Measurements from ENCODE around the gene CLDN11. TPM values are rescaled to one million over a fixed set of nuclear protein-coding genes. Genes with fewer than 3 reads are reported as not detected.

The CLDN11 gene
- polyA plus RNA-seq, 1 experiment: 5.6 TPM

DNA sequence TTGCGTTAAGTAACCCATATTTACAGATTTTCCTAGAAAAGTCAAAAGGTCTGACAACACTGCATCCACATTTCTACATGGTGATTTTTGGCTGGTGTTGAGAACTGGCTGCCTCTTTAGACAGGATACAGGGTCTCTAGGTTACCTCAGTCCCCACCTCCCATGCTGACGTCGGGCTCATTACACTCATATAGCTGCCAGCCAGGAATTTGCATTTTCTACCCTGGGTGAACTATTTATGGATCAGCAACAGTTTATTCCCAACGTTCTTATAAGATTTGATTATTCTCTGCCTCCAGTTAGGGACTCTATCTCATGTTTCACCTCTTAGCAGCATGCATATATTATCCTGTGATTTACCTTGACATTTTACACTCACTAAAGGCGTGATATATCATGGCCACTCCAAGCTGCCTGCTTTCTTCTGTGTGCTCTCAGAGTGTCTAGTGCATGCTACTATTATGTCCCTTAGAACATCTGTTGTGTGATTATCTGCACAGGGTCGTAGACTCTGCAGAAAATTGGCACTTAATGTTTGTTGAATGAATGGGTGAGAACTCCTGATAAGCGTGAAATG is 49.0 kb downstream of the CLDN11 start:
- POLR2A ChIA-PET: no interaction called here
- Histone ChIP-seq H3K27me3 (ENCODE audit: control insufficient read depth, insufficient read depth, low read length) (no peaks in the 10 kb centered on the region), H3K4me3 (ENCODE audit: low read depth, low read length) (no peak overlapping the region), H3K36me3 (ENCODE audit: control insufficient read depth, insufficient read depth, low read length) (no peaks in the 10 kb centered on the region)
- TF ChIP-seq, protein P1, sequence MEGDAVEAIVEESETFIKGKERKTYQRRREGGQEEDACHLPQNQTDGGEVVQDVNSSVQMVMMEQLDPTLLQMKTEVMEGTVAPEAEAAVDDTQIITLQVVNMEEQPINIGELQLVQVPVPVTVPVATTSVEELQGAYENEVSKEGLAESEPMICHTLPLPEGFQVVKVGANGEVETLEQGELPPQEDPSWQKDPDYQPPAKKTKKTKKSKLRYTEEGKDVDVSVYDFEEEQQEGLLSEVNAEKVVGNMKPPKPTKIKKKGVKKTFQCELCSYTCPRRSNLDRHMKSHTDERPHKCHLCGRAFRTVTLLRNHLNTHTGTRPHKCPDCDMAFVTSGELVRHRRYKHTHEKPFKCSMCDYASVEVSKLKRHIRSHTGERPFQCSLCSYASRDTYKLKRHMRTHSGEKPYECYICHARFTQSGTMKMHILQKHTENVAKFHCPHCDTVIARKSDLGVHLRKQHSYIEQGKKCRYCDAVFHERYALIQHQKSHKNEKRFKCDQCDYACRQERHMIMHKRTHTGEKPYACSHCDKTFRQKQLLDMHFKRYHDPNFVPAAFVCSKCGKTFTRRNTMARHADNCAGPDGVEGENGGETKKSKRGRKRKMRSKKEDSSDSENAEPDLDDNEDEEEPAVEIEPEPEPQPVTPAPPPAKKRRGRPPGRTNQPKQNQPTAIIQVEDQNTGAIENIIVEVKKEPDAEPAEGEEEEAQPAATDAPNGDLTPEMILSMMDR (IDR thresholded peaks at IDR 0.05; ENCODE audit: insufficient read depth, low read depth, low read length): no peak
- CTCF ChIA-PET: interaction anchor here (1.8 kb wide), 1 partner anchor 9 kb away, joined by 5 read pairs; no protein-coding TSS in a partner anchor
- no peak for DNase-seq (ENCODE audit: low read depth)

DNA sequence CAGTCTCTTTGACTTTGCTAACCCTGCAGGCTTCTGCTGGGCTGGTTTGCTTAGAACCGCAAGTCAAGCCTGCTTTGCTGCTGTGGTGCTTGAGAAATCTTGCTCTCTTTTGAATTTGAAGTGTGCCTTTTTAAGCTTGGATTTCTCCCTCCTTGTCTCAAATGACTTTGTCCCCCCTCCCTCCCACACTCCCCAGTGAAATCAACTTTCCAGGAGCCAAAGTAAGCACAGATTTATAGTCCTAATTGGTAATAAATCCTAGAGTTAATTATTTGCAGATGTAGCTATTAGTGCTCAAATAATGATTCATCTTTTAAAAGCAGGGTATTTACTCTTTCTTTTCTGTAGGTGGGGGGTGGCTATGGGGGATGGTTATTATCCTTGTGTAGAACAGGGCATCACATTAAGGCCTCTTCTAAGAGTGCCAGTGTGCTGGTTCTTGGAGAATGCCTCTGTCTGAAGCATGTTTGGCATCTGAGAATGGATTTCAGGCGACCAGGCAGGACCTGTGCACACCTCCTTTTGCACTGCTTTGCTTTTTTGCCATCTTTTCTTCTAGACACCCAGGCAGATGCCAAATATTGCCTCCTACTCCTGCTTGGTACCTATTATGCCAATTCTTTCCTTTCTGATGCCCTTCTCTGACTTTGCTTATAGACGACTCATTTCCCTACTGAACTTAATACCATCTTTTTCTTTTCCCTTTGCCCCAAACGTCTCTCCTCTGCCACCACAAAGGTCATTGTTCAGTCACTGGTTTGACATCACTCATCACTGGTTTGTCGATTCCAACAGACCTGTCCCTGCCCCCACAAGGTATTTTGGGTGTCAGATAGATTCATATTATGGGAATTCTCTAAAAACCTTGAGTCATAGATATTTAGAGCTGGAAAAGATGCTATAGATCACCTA is 50.7 kb downstream of the CLDN11 start:
- CTCF ChIA-PET: interaction anchor here (1.0 to 1.8 kb wide), 4 partner anchors 9 to 343 kb away, joined by 3 to 6 read pairs (median 4); no protein-coding TSS in a partner anchor
- Histone ChIP-seq H3K27me3 (ENCODE audit: control insufficient read depth, insufficient read depth, low read length) (no peaks in the 10 kb centered on the region), H3K36me3 (ENCODE audit: control insufficient read depth, insufficient read depth, low read length) (no peaks in the 10 kb centered on the region), H3K4me3 (ENCODE audit: low read depth, low read length) (no peak overlapping the region)
- TF ChIP-seq, protein P1 (IDR thresholded peaks at IDR 0.05; ENCODE audit: insufficient read depth, low read depth, low read length): no peak
- POLR2A ChIA-PET: interaction anchor here (0.6 kb wide), 3 partner anchors 62 to 379 kb away, joined by 3 to 15 read pairs (median 4); no protein-coding TSS in a partner anchor
- peak; percentile 91 for DNase-seq (ENCODE audit: low read depth)

DNA sequence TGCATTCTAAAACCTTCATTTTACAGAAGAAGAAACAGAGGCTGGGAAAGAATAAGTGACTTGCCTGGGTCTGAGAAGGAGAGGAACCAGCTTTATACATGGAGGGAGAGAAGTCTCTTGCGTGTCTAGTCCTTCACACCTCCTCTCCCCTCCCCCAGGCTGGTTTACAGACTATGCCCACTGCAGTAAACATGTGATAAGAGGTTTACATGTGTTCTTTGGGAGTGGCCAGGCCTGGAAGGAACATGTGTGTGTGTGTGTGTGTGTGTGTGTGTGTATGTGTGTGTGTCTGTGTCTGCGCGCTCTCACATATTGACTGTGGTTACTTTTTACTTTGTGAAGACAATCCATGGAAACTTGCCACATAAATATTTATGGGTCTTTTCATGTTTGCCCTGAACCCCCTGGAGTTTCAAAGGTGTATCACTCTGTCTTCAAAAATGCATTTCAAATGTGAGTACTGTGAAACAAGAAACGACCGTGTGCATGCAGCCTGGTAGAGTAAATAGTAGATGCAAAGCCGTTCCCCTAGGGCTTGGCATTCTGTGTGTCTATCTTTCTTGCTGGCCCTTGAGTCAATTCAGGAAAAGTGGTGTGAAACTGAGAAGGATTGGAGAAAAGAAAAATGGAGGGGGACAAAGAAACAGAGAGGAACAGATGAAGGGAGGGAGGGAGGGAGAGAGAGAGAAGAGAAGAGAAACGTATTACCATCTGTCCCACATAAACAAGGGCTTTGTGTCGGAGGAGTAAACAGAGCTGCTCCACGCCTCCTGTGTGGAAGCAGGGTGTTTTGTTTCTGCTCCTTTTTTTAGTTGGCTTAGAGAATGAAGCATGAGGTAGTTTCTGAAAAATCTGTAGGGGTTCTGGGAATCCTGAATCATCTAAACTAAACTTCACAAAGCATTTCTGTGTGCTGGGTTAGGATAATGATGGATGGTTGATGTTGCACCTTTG is 51.7 kb downstream of the CLDN11 start:
- TF ChIP-seq, protein P1 (IDR thresholded peaks at IDR 0.05; ENCODE audit: insufficient read depth, low read depth, low read length): no peak
- no peak overlapping the region for H3K4me3 ChIP-seq (ENCODE audit: low read depth, low read length)
- POLR2A ChIA-PET: interaction anchor here (0.5 kb wide), 1 partner anchor 371 kb away, joined by 4 read pairs; no protein-coding TSS in a partner anchor
- DNase-seq (ENCODE audit: low read depth): no peak
- CTCF ChIA-PET: no interaction called here
- no peaks in the 10 kb centered on the region for H3K36me3 ChIP-seq (ENCODE audit: control insufficient read depth, insufficient read depth, low read length)
- no peaks in the 10 kb centered on the region for H3K27me3 ChIP-seq (ENCODE audit: control insufficient read depth, insufficient read depth, low read length)

DNA sequence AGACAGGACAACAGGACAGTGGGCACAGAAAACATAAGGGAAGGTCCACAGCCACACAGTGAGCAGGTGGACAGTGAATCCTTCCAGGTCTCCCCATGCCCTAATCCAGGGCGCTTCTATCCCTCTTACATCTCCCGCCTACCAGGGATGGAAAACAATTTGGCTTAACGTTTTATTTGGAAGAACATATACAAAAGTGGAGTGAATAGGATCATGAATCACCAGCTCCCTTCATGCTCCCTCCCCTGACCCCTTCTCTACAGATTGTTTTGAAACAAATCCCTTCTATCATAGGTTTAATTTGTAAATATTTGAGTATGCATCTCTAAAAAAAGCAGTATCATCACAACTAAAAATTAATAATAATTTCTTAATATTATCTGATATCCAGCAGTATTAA is 52.5 kb downstream of the CLDN11 start:
- no peak for DNase-seq (ENCODE audit: low read depth)
- TF ChIP-seq, protein P1 (IDR thresholded peaks at IDR 0.05; ENCODE audit: insufficient read depth, low read depth, low read length): no peak
- CTCF ChIA-PET: no interaction called here

More for the DNA sequence above, 52.5 kb downstream of the CLDN11 start:
- H3K27me3 ChIP-seq (ENCODE audit: control insufficient read depth, insufficient read depth, low read length): no peaks in the 10 kb centered on the region
- POLR2A ChIA-PET: interaction anchor here (0.5 kb wide), 1 partner anchor 370 kb away, joined by 4 read pairs; no protein-coding TSS in a partner anchor
- H3K36me3 ChIP-seq (ENCODE audit: control insufficient read depth, insufficient read depth, low read length): no peaks in the 10 kb centered on the region
- no peak overlapping the region for H3K4me3 ChIP-seq (ENCODE audit: low read depth, low read length)

Data from BJ (cell line).